Upper lobe of left lung (tissue), 4 donors: Measurements from ENCODE around the gene CDK7.

Experiments used
- CTCF ChIP-seq, 6 experiments: fragments of 450-650 bp in 4 of 6; fragments of 200-600 bp in 2 of 6; sonication (generic) in 2 of 6; IDR thresholded peaks; one replicate each; pipeline ENCODE4 v1.5.1; 2016 to 2019; ENCODE audit warnings: antibody characterized with exemption in 6 of 6
- EP300 ChIP-seq, 4 donors: sonication (generic); formaldehyde crosslinking; IDR thresholded peaks; one replicate each; pipeline ENCODE4 v1.5.1; 2017; ENCODE audit warnings: antibody characterized with exemption in 4 of 4, control low read depth in 2 of 4
- POLR2AphosphoS5 ChIP-seq, 2 donors: sonication (generic); formaldehyde crosslinking; IDR thresholded peaks; one replicate each; pipeline ENCODE4 v1.5.1; 2017; ENCODE audit warnings: antibody characterized with exemption in 2 of 2

GRCh38 chr5:69252437-69252836 lies 17.8 kb downstream of the CDK7 start:
- TF ChIP-seq CTCF (IDR thresholded peaks at IDR 0.05) (no peak), EP300 (IDR thresholded peaks at IDR 0.05) (no peak), POLR2AphosphoS5 (IDR thresholded peaks at IDR 0.05) (no peak)
